Measurements from ENCODE around the gene IGHMBP2. TPM values are rescaled to one million over a fixed set of nuclear protein-coding genes. Genes with fewer than 3 reads are reported as not detected.
"Not testable (repeated sequence)": the region's sequence is repeated elsewhere in the genome, so short reads cannot be mapped to it uniquely, and the experiment has no call there.

IGHMBP2 gene
- total RNA-seq, 4 donors from 2014 or later, result 10.2 to 18.4 (median 11.7) TPM

DNA sequence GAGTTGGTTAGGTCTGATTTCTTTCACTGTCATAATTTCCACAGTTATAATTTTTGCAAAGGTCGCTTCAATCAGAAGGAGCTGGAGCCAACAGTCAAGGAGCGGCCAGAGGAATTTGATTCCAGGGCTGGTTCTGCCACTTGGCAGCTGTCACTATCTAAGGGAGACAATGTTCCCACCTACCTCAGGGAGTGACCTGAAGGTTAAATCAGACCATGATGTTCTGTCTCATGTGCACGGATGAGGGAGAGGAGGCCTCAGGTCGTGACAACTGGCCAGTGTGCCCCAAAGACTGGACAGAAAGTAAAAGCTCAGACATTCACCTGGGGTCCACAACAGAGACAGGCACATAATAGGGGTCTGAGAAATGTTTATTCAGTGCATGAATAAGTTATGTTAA, 69.5 kb downstream of the IGHMBP2 start:
- 61 to 76% methylated on average over 4 of the region's 4 CpGs for WGBS, 2 donors
- Histone ChIP-seq H3K27ac (no peak overlapping the region), H3K4me3 (replicated peaks in 1 of 3) (no peak overlapping the region), H3K27me3 (no peaks in the 10 kb centered on the region), H3K4me1 (no peaks in the 10 kb centered on the region), H3K9me3 (no peaks in the 10 kb centered on the region), H3K36me3 (no peaks in the 10 kb centered on the region)
- no peak for DNase-seq
- intact Hi-C loops (cut with DNase I), result no loop called here
- TF ChIP-seq, protein P1, sequence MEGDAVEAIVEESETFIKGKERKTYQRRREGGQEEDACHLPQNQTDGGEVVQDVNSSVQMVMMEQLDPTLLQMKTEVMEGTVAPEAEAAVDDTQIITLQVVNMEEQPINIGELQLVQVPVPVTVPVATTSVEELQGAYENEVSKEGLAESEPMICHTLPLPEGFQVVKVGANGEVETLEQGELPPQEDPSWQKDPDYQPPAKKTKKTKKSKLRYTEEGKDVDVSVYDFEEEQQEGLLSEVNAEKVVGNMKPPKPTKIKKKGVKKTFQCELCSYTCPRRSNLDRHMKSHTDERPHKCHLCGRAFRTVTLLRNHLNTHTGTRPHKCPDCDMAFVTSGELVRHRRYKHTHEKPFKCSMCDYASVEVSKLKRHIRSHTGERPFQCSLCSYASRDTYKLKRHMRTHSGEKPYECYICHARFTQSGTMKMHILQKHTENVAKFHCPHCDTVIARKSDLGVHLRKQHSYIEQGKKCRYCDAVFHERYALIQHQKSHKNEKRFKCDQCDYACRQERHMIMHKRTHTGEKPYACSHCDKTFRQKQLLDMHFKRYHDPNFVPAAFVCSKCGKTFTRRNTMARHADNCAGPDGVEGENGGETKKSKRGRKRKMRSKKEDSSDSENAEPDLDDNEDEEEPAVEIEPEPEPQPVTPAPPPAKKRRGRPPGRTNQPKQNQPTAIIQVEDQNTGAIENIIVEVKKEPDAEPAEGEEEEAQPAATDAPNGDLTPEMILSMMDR (IDR thresholded peaks at IDR 0.05), result no peak
- no peak for TF ChIP-seq POLR2A (IDR thresholded peaks at IDR 0.05)

DNA sequence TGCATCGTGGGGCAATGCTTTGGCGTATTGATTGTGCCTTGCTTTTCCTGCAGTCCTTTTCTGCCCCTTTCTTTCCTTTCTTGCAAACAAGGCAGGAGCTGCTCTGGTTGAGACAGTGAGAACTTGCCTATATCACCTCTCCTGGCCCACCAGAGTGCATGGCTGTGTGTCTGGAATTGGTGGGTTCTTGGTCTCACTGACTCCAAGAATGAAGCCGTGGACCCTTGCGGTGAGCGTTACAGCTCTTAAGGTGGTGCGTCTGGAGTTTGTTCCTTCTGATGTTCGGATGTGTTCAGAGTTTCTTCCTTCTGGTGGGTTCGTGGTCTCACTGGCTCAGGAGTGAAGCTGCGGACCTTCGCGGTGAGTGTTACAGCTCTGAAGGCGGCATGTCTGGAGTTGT, 70.0 kb downstream of the IGHMBP2 start:
- H3K36me3 ChIP-seq; H3K9me3 ChIP-seq; H3K4me3 ChIP-seq (replicated peaks in 1 of 3); DNase-seq; H3K27ac ChIP-seq; intact Hi-C loops (cut with DNase I); H3K4me1 ChIP-seq; H3K27me3 ChIP-seq: not testable (repeated sequence)
- 93 to 94% methylated on average over 12 of the region's 12 CpGs for WGBS, 2 donors

DNA sequence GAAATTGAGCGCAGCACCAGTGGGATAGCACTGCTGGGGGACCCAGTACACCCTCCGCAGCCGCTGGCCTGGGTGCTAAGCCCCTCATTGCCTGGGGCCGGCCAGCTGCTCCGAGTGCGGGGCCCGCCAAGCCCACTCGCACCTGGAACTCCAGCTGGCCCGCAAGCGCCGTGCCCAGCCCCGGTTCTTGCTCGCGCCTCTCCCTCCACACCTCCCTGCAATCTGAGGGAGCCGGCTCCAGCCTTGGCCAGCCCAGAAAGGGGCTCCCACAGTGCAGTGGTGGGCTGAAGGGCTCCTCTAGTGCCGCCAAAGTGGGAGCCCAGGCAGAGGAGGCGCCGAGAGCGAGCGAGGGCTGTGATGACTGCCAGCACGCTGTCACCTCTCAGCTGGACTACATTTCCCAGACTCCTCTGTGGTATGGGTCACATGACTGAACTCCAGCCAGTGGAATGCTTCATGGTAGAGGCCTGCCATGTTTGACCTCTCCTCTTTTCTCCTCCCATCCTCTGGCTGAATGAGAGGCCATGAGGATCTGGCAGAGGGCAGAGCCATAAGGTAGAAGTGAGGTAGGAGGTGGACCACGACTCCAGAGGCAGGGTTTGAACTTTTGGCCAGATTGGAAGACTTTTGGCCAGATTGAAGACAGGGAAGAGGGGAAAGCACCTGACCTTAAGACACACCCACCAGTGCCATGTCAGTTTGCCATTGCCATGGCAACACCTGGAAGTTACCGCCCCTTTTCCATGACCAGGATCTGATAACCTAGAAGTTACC, 70.9 kb downstream of the IGHMBP2 start:
- Histone ChIP-seq H3K27ac (no peak overlapping the region), H3K9me3 (no peaks in the 10 kb centered on the region), H3K27me3 (no peaks in the 10 kb centered on the region), H3K36me3 (no peaks in the 10 kb centered on the region), H3K4me3 (replicated peaks in 1 of 3) (no peak overlapping the region), H3K4me1 (no peaks in the 10 kb centered on the region)
- 87 to 95% methylated on average over 16 to 18 of the region's 23 CpGs for WGBS, 2 donors
- no peak for DNase-seq
- TF ChIP-seq, protein P1 (IDR thresholded peaks at IDR 0.05), result no peak
- no peak for TF ChIP-seq POLR2A (IDR thresholded peaks at IDR 0.05)
- intact Hi-C loops (cut with DNase I), result no loop called here

DNA sequence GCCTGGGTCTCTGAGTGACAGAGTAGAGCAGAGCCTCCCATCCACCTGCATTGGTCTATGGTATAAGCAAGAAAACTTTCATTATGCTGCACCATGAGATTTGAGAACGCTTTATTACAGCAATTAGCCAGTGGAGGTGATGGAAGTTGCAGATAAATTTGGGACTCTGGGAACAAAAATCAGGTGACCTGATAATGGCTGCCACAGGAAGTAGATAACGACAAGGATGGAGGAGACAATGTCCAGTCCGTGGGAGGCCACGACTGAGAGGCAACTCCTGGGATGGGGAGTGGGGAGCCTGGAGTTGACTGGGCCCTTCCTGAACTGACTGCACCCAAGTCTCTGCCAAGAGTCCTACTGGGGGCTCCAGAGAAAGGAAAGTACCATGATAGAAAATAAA, 72.4 kb downstream of the IGHMBP2 start:
- no peaks in the 10 kb centered on the region for H3K4me1 ChIP-seq
- DNase-seq, result no peak
- 61 to 73% methylated on average over 4 of the region's 4 CpGs for whole genome bisulfite sequencing, 2 donors
- no peak overlapping the region for H3K27ac ChIP-seq
- TF ChIP-seq, protein P1 (IDR thresholded peaks at IDR 0.05), result no peak
- no peak for TF ChIP-seq POLR2A (IDR thresholded peaks at IDR 0.05)
- no peaks in the 10 kb centered on the region for H3K27me3 ChIP-seq
- H3K9me3 ChIP-seq, result no peaks in the 10 kb centered on the region
- H3K36me3 ChIP-seq, result no peaks in the 10 kb centered on the region
- no peak overlapping the region for H3K4me3 ChIP-seq (replicated peaks in 1 of 3)
- intact Hi-C loops (cut with DNase I), result no loop called here

DNA sequence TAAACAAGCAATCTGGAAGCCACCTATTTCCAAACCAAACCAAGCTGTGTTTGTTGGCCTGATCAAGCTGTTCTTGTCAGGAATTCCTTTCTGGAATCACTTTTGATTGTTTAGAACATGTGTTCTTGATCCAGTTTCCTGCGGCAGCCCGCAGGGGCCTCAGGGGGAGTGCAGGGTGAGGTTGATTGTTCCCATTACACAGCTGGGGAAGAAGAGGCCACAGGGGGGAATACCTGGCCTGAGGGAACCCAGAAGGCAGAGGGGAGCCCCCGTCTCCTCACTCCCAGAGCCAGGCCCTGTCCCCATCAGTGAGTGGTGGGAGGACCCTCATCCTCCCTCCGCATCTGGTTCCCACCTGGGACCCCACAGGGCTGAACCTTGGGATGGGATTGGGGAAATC, 72.9 kb downstream of the IGHMBP2 start:
- H3K36me3 ChIP-seq, result no peaks in the 10 kb centered on the region
- no peak overlapping the region for H3K27ac ChIP-seq
- WGBS, 2 donors, result 64 to 69% methylated on average over 4 of the region's 4 CpGs
- intact Hi-C loops (cut with DNase I), result no loop called here
- no peak for DNase-seq
- TF ChIP-seq POLR2A (IDR thresholded peaks at IDR 0.05), result no peak
- TF ChIP-seq, protein P1 (IDR thresholded peaks at IDR 0.05), result no peak
- H3K4me1 ChIP-seq, result no peaks in the 10 kb centered on the region
- no peaks in the 10 kb centered on the region for H3K9me3 ChIP-seq
- H3K27me3 ChIP-seq, result no peaks in the 10 kb centered on the region
- no peak overlapping the region for H3K4me3 ChIP-seq (replicated peaks in 1 of 3)
